D341Med (cell line): Measurements from ENCODE around the gene NRROS.
"Not testable (repeated sequence)": the region's sequence is repeated elsewhere in the genome, so short reads cannot be mapped to it uniquely, and the experiment has no call there.

Experiments
- DNase-seq: peaks from one replicate; pipeline ENCODE4 v3.0.0; 2012; ENCODE audit warnings: low spot score

NRROS gene

DNA sequence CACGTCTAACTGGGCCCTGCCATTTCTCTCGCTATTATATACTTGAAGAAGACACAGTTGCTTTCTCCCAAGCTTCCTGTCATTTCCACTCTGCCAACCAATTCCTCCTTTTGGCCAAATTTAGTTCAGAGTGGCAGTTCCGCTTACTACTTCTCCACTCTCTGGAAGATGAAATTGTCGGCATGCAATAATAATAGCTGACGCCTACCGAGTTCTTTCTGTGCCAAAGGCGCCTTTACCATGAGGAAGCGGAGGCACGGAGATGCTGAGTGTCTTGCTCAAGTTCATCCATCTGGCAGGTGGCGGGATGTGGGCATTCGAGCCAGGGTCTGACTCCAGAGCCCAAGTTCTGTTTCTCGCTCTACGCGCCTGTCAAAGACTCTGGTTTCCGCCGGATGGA lies 14.6 kb upstream of the NRROS start:
- DNase-seq, result no peak

DNA sequence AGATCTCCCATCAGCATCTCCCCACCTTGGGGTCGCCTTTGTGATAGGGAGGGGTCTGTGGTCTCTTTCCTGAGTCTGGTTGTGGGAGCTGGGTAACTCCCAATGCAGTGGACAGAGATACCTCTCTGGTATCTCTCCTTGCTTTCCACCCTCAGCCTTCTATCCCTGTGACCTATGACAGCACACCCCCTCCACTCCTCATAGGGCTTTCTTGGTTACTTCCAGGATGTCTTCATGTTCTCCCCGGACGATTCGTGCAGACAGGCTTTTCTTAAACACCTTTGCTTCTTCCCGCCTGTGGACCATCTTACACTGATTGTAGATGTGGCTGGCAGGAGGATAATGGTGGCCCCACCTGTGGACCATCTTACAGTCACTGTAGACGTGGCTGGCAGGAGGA lies 14.2 kb upstream of the NRROS start:
- no peak for DNase-seq

DNA sequence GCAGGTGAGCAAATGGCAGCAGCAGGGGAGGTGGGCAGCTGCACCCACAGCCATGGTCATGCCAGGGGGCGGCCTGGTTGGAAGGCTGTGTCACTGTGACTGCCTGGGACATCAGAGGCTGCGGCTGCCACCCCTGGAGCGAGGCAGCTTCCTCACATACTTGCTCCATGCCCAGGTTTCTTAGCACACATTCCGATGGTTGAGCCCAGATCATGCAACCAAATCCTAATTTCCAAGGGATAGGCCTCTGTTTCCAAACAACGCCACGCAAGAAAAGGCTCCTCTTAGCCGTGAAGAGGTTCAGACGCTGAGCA lies 11.6 kb upstream of the NRROS start:
- DNase-seq, result no peak

DNA sequence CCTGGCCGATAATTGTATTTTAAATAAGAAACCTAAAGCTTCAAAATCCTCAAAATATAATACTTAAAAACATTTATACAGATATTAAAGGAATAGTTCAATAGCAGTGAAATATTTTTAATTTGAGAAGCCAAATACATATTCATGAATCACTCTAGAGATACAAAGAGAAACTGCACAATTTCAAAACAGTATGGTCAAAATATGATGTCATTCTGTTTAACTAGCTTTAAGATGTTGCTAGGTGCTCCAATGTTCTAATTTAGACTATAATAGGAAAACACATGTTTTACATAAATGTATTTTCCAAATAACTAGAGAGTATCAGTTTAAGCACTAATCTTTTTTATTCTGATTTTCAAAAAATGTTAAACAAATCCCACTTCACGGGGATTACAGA lies 10.3 kb upstream of the NRROS start:
- DNase-seq, result no peak

- no peak for DNase-seq
These were observed 7.8 kb upstream of the NRROS start for GRCh38 chr3:196631682-196632045.

GRCh38 chr3:196632046-196632751 lies 7.3 kb upstream of the NRROS start:
- DNase-seq, result peak; percentile 94

DNA sequence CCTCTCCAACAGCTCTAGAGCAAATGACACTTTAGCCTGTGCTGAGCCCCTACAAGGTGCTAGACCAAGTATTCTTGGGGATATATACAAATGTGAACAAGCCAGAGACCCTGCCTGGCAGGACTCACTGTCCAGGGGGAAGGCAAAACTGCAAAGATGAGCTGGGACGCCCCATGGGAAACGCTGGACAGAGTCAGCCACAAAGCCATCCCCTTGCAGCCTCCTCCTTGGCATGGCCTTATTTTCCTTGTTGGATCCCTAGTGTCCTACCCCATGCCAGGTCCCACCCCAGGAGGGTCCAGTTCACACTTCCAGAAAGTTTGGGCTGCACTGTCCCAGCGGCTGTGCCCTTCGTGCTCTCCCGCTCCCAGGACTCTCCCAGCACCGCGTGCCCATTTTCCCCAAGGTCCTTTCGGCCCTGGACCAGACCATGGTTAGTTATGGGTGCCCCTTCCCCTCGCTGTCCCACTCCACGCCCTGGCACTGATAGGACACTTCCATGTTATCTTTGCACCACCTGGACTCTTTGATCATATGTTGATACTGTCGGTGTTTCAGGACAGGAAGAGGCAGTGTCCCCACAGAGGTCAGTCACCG lies 5.8 kb upstream of the NRROS start:
- no peak for DNase-seq

DNA sequence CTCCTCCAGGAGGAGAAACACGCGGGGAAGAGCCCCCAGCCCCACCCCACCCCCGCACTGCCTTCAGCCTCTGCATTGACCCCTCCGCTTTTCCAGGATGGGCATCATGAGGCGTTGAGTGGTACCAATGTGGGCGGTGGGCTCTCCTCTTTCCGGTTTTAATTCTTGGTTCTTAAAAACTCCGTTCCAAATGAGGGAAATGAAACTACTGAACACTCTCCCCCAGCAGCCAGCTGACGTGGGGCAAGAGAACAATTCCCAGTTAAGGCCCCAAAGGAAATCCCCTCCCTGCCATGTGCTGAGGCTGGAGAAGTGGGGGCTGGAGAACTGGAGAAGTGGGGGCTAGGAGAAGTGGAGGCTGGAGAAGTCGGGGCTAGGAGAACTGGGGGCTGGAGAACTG lies 5.3 kb upstream of the NRROS start:
- DNase-seq, result no peak

DNA sequence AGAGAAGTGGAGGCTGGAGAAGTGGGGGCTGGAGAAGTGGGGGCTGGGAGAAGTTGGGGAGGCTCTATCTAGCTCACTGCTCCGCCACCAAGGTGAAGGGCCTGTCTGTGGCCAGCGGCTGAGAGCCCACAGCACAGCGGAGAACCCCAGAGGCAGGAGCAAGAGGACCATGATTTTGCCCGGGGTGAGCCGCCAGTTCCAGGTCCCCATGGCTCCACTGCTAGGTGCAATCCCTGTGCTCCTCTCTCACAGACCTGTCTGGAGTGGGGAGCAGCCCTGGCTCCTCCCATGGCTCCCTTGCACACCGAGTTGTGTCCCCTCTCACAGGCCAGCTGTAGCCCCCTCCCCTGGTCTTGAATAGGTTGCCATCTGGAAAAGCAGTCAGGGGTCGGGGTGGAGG lies 4.7 kb upstream of the NRROS start:
- DNase-seq, result no peak

DNA sequence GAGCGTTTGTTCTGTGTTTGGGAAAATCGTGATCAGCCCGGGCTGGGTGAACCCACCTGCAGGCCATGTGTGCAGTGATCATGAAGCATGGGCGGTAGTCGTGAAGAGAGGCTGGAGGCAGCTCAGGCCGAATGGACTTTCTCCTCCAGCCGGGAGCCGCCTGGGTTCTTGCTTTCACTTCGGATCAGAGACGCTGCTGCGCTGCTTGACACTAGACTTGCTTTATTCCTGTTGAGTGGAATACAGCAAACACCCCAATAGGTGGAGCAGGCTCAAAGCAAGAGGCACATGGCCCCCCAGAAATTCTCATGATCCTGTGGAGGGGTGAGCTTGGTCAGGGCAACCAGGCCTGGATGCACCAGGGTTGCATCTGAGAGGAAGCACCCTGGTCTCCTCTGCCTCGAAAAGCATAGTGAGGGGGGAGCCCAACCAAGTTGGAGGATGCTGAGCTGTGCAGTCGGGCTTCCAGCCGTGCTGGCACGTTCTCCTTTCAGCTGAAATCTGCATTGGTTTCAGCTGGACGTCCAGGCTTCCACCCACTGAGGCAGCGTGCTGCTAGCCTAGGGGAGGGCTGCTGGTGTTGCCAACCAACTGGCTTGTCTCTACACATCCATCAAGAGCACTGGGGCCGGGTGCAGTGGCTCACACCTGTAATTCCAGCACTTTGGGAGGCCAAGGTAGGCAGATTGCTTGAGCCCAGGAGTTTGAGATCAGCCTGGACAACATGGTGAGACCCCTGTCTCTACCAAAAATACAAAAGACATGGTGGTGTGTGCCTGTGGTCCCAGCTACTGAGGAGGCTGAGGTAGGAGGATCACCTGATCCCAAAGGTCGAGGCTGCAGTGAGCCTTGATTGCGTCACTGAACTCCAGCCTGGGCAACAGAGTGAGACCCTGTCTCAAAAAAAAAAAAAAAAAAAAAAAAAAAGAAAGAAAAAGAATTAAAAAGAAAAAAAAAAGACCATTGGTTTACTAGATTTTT lies 2.8 kb upstream of the NRROS start:
- DNase-seq, result no peak

DNA sequence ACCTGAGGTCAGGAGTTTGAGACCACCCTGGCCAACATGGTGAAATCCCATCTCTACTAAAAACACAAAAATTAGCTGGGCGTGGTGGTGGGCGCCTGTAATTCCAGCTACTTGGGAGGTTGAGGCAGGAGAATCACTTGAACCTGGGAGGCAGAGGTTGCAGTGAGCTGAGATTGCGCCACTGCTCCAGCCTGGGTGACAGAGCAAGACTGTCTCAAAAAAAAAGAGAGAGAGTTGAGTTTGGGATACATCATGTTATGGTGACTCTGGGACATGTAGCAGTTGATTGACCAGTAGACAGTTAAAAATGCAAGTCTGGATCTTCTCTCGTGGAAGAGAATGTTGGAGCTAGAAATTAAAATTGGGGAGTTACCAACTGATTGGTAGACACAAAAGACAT lies 1.6 kb upstream of the NRROS start:
- DNase-seq, result not testable (repeated sequence)

GRCh38 chr3:196638861-196639482 lies 522 bp upstream of the NRROS start:
- no peak for DNase-seq

- no peak for DNase-seq
These were observed 964 bp downstream of the NRROS start for GRCh38 chr3:196640297-196641018.

- no peak for DNase-seq
These were observed 2.0 kb downstream of the NRROS start for GRCh38 chr3:196641333-196642054.

- no peak for DNase-seq
These were observed 2.9 kb downstream of the NRROS start for GRCh38 chr3:196642434-196642833.

GRCh38 chr3:196643201-196643749 lies 3.8 kb downstream of the NRROS start:
- DNase-seq, result no peak

DNA sequence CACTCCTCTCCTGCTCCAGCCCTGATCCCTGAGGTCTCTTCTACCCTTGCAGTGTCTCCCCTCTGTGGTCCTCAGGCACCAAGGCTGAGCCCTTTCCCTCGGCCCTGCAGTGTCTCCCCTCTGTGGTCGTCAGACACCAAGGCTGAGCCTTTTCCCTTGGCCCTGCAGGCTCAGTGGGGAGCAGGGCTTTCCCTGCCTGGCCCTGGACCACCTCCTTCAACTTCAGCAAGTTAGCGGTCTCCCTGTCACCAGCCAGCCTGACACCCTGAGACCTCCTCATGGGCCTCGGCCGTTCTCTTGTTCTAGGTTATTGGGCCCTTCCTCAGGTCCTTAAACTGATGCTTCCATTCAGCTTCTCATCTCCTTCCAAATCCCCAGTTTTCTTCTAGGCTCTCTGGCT lies 4.3 kb downstream of the NRROS start:
- no peak for DNase-seq

- no peak for DNase-seq
These were observed 5.6 kb downstream of the NRROS start for GRCh38 chr3:196645096-196645495.

GRCh38 chr3:196645897-196646665 lies 6.6 kb downstream of the NRROS start:
- DNase-seq, result no peak

DNA sequence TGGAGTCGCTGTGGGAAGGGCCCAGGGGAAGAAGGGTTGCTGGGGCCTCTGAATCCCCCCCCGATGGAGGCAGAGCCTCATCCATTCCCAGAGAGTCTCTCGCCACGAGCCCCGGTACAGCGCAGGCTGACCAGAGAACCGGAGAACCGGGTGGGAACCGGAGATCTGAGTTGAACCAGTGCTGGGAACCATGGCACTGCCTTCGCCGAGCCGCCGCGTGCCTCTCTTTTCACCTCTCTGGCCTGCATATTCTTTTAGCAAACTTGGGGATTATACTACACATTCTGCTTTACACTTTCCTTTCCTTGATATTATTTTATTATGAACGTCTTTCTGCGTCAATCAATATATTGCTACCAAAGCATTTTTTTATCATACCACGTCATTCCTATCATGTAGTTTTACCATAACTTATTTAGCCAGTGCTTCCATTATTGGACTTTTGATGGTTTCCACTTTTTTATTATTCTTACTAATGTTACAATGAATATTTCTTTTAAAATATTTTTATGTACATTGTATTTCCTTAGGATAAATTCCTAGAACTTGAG lies 7.2 kb downstream of the NRROS start:
- no peak for DNase-seq
